Parathyroid adenoma (tissue), 2 donors: Measurements from ENCODE around the gene NOX5.
A peak's percentile ranks its signal among the peaks of the same experiment; 100 is the strongest.

Source experiments
- H2AFZ ChIP-seq: fragments of 300-600 bp; sonication (generic); one replicate; pipeline ENCODE4 v1.7.0; 2017; ENCODE audit warnings: antibody characterized with exemption, mild to moderate bottlenecking
- H3K27ac ChIP-seq: fragments of 300-600 bp; sonication (generic); one replicate; pipeline ENCODE4 v1.7.0; 2017
- H3K27me3 ChIP-seq: fragments of 300-600 bp; sonication (generic); one replicate; pipeline ENCODE4 v1.7.0; 2017; ENCODE audit warnings: low read length; ENCODE audit not compliant: control insufficient read depth, insufficient read depth
- H3K36me3 ChIP-seq: fragments of 300-600 bp; sonication (generic); one replicate; pipeline ENCODE4 v1.7.0; 2017; ENCODE audit warnings: low read length; ENCODE audit not compliant: control insufficient read depth, insufficient read depth
- H3K4me1 ChIP-seq: fragments of 300-600 bp; sonication (generic); one replicate; pipeline ENCODE4 v1.7.0; 2017; ENCODE audit warnings: control low read depth
- H3K4me2 ChIP-seq: fragments of 300-600 bp; sonication (generic); one replicate; pipeline ENCODE4 v1.7.0; 2017; ENCODE audit warnings: low read length
- H3K4me3 ChIP-seq: fragments of 300-600 bp; sonication (generic); one replicate; pipeline ENCODE4 v1.7.0; 2017; ENCODE audit warnings: low read depth, low read length
- H3K79me2 ChIP-seq: fragments of 300-600 bp; sonication (generic); one replicate; pipeline ENCODE4 v1.7.0; 2017; ENCODE audit warnings: control low read depth
- H3K9ac ChIP-seq: fragments of 300-600 bp; sonication (generic); one replicate; pipeline ENCODE4 v1.7.0; 2017; ENCODE audit warnings: mild to moderate bottlenecking
- H3K9me3 ChIP-seq: fragments of 300-600 bp; sonication (generic); one replicate; pipeline ENCODE4 v1.7.0; 2017; ENCODE audit warnings: low read length; ENCODE audit not compliant: control insufficient read depth
- TF ChIP-seq, protein P1 (sequence below): fragments of 300-600 bp; sonication (generic); IDR thresholded peaks from one replicate; pipeline ENCODE4 v1.7.0; 2017; ENCODE audit warnings: antibody characterized with exemption, mild to moderate bottlenecking
- donor health status: primary hyperparathyroidism.

The NOX5 gene

GRCh38 chr15:69056365-69056764, 41.9 kb downstream of the NOX5 start:
- Histone ChIP-seq H3K9me3 (no peaks in the 10 kb centered on the region), H2AFZ (no peak overlapping the region), H3K4me2 (no peak overlapping the region), H3K79me2 (no peaks in the 10 kb centered on the region), H3K4me3 (no peak overlapping the region), H3K27me3 (no peaks in the 10 kb centered on the region), H3K9ac (no peak overlapping the region), H3K36me3 (no peaks in the 10 kb centered on the region), H3K4me1 (no peaks in the 10 kb centered on the region), H3K27ac (no peak overlapping the region)
- TF ChIP-seq, protein P1, sequence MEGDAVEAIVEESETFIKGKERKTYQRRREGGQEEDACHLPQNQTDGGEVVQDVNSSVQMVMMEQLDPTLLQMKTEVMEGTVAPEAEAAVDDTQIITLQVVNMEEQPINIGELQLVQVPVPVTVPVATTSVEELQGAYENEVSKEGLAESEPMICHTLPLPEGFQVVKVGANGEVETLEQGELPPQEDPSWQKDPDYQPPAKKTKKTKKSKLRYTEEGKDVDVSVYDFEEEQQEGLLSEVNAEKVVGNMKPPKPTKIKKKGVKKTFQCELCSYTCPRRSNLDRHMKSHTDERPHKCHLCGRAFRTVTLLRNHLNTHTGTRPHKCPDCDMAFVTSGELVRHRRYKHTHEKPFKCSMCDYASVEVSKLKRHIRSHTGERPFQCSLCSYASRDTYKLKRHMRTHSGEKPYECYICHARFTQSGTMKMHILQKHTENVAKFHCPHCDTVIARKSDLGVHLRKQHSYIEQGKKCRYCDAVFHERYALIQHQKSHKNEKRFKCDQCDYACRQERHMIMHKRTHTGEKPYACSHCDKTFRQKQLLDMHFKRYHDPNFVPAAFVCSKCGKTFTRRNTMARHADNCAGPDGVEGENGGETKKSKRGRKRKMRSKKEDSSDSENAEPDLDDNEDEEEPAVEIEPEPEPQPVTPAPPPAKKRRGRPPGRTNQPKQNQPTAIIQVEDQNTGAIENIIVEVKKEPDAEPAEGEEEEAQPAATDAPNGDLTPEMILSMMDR, result no peak

DNA sequence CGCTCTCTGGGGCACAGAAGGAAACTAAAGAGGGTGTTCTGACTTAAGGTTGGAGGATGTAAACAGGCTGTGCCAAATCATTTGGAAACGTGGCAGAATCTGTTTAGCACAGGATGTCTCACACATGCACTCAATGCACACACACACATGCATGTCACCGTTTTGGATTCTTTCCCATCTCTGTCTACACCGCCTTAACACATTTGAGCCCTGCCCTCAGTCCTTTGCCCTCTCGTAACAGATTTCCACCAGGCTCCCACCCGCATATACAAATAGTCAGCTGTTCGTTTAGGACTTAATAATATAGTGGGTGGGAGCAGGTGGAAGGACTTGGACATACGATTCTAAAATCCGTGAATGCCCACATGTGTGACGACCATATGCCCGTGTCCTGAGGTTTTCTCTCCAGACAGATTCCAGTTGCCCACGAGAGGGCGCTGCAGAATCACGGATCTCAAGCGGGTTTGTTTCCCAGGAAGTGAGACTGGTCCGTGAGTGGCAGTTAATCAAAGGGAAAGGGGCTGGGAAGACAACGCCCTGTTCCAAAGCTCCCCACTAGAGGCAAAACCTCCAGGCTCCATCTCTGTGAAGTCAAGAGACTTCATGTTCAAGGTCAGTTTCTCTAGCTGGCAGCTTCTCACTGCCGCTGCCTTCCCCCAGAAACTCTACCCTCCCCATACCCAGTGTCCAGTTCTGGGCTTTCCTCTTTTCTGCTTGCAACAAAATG, 44.5 kb downstream of the NOX5 start:
- Histone ChIP-seq H3K27ac (no peak overlapping the region), H3K4me3 (no peak overlapping the region), H3K9ac (no peak overlapping the region), H3K36me3 (no peaks in the 10 kb centered on the region), H3K27me3 (no peaks in the 10 kb centered on the region), H2AFZ (peak overlapping the region; percentile 8), H3K4me1 (no peaks in the 10 kb centered on the region), H3K9me3 (no peaks in the 10 kb centered on the region), H3K79me2 (no peaks in the 10 kb centered on the region), H3K4me2 (no peak overlapping the region)
- TF ChIP-seq, protein P1, result peak; percentile 76

GRCh38 chr15:69059557-69059943, 45.1 kb downstream of the NOX5 start:
- Histone ChIP-seq H3K27me3 (no peaks in the 10 kb centered on the region), H3K9me3 (no peaks in the 10 kb centered on the region), H3K79me2 (no peaks in the 10 kb centered on the region), H3K4me3 (no peak overlapping the region), H3K4me2 (no peak overlapping the region), H3K27ac (no peak overlapping the region), H3K36me3 (no peaks in the 10 kb centered on the region), H3K9ac (no peak overlapping the region), H2AFZ (peak overlapping the region; percentile 8), H3K4me1 (no peaks in the 10 kb centered on the region)
- TF ChIP-seq, protein P1, result no peak

DNA sequence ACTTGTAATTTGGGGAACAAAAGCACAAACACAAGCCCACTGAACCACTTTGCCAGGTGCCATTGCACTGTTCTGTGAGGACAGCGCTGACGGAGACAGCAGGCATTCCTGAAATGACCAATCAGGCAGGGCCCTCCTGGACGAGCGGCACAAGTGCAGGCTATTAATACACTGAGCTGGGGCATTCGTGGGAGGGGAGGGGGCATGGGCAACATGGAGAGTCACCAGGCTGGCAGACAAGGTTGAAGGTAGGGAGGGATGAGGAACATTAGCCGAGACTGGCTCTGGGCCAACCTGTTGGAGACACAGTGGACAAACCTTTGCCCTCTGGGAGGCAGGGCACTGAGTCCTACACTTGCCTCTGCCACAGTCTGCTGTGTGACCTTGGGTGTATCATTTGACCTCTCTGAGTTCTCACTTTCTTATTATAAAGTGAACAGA, 45.6 kb downstream of the NOX5 start:
- H3K9ac ChIP-seq, result no peak overlapping the region
- no peaks in the 10 kb centered on the region for H3K36me3 ChIP-seq
- H3K9me3 ChIP-seq, result no peaks in the 10 kb centered on the region
- no peaks in the 10 kb centered on the region for H3K27me3 ChIP-seq
- H3K27ac ChIP-seq, result no peak overlapping the region
- H3K4me1 ChIP-seq, result no peaks in the 10 kb centered on the region
- H3K4me2 ChIP-seq, result no peak overlapping the region
- H3K4me3 ChIP-seq, result no peak overlapping the region
- TF ChIP-seq, protein P1, result no peak
- H2AFZ ChIP-seq, result no peak overlapping the region
- H3K79me2 ChIP-seq, result no peaks in the 10 kb centered on the region

- H3K27ac ChIP-seq, result no peak overlapping the region
- H3K27me3 ChIP-seq, result no peaks in the 10 kb centered on the region
- H3K4me2 ChIP-seq, result no peak overlapping the region
- no peaks in the 10 kb centered on the region for H3K4me1 ChIP-seq
- no peaks in the 10 kb centered on the region for H3K36me3 ChIP-seq
- no peak overlapping the region for H3K9ac ChIP-seq
- no peaks in the 10 kb centered on the region for H3K9me3 ChIP-seq
- H3K4me3 ChIP-seq, result no peak overlapping the region
- no peaks in the 10 kb centered on the region for H3K79me2 ChIP-seq
- TF ChIP-seq, protein P1, result no peak
- no peak overlapping the region for H2AFZ ChIP-seq
Measured at GRCh38 chr15:69060744-69061143, 46.2 kb downstream of the NOX5 start.
